Adrenal gland (tissue), 12 donors: ENCODE measurements around the gene SMURF2. TPM values are rescaled to one million over a fixed set of nuclear protein-coding genes. Genes with fewer than 3 reads are reported as not detected.

Experiments
- DNase-seq, 7 donors: peaks; one replicate each; pipeline ENCODE4 v3.0.0-alpha.2; 2019 to 2020
- H3K27ac ChIP-seq, 5 donors: fragments of 200-600 bp; sonication (generic) in 4 of 5; 1 replicate in 3 of 5; 2 replicates in 2 of 5; pipeline versions ENCODE4 v1.5.1 to v1.8.0; 2016 to 2020; ENCODE audit warnings: mild to moderate bottlenecking in 1 of 5
- H3K27me3 ChIP-seq: fragments of 200-600 bp; 2 replicates; pipeline ENCODE4 v1.8.0; 2021
- H3K36me3 ChIP-seq, 2 donors: fragments of 200-600 bp; replicated peaks in 1 of 2; 1 replicate in 1 of 2; 2 replicates in 1 of 2; pipeline versions ENCODE4 v1.5.1 to v1.8.0; 2018 to 2022
- H3K4me1 ChIP-seq, 2 donors: fragments of 200-600 bp; replicated peaks in 1 of 2; 1 replicate in 1 of 2; 2 replicates in 1 of 2; pipeline versions ENCODE4 v1.5.1 to v1.8.0; 2018 to 2021
- H3K4me3 ChIP-seq, 4 donors: fragments of 200-600 bp; sonication (generic) in 3 of 4; one replicate each; pipeline ENCODE4 v1.5.1; 2016 to 2018
- H3K9me3 ChIP-seq, 3 donors: fragments of 200-600 bp; sonication (generic) in 1 of 3; replicated peaks in 1 of 3; 1 replicate in 2 of 3; 2 replicates in 1 of 3; pipeline versions ENCODE4 v1.5.1 to v1.8.0; 2016 to 2021
- POLR2A ChIP-seq, 2 donors: fragments of 450-650 bp; IDR thresholded peaks; one replicate each; pipeline ENCODE4 v1.6.1; 2017; ENCODE audit warnings: antibody characterized with exemption in 2 of 2, mild to moderate bottlenecking in 2 of 2, moderate library complexity in 1 of 2
- WGBS, 4 donors: extraction: QIAGEN DNeasy Blood & Tissue Kit in 2 of 4; methylation state at CpG; one replicate each; pipeline versions ENCODE4 v1.1.5 to v1.1.7; 2013 to 2017; 5-methylcytosine and 5-hydroxymethylcytosine counted together
- intact Hi-C, 2 donors: fragments of 100-400 bp; cut with DNase I; formaldehyde crosslinking; loops; one replicate each; pipeline versions ENCODE4 v1.14.1 to v1.15.0; 2022 to 2023
- polyA plus RNA-seq, 3 donors: library from polyadenylated mRNA; stranded (reverse); fragments of 200-250 nt in 2 of 3; fragments of 350-450 nt in 1 of 3; fragmentation: Illumina TruSeq in 1 of 3; extraction: RNeasy Lipid Tissue Mini Kit (QIAGEN cat#74804) in 1 of 3; gene quantifications; one replicate each; pipeline ENCODE4 v1.2.3, GENCODE V29; 2013 to 2014
- total RNA-seq, 9 donors: library from RNA; depleted of rRNA in 4 of 9; stranded (reverse); fragments of >200 nt in 4 of 9; fragments of 120-200 nt in 1 of 9; fragmentation: NEBNext Ultra II Directional in 1 of 9; extraction: Animal tissue kit (Norgen Biotek cat#: 25700) in 1 of 9; gene quantifications; one replicate each; pipeline versions ENCODE4 v1.1.0 to v1.2.4, GENCODE V29; 2013 to 2023
- TF ChIP-seq, protein P1 (sequence below), 6 experiments: fragments of 450-650 bp in 4 of 6; fragments of 200-600 bp in 2 of 6; sonication (generic) in 1 of 6; IDR thresholded peaks; 1 replicate in 5 of 6; 2 replicates in 1 of 6; pipeline versions ENCODE4 v1.5.1 to v1.8.0; 2016 to 2021; ENCODE audit warnings: antibody characterized with exemption in 6 of 6, mild to moderate bottlenecking in 2 of 6, moderate library complexity in 1 of 6
- donor health status: healthy with polysubstance abuse.
- donor health status: Bipolar disorder and iron deficiency.
- donor health status: DM: yes; HTN: yes; CAD: no.
- donor health status: DM: no; HTN: no; CAD: no.
- donor health status: DM: no; HTN: no; CAD: no.
- donor health status: DM: yes; HTN: yes; CAD: no.

SMURF2 gene
- total and polyA plus RNA-seq, 12 donors = 7.7 to 36.9 (median 15.0) TPM

DNA sequence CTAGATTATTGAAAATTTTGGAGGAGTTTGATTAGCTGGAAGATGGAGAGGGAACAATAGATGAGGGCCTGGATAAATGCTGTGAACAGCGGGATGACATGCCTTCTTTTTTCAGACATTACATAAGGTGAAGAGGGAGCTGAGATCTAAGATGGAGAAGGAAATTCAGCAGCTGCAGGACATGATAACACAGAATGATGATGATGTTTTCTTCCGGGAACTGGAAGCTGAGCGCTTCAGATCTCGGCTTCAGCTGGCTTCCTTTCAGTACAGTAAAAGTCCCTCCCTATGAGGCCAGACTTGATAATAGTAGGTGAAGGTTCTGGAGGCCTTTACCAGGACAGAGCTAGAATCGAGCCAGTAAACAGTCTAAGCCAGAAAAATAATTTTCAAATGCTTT, 124.6 kb downstream of the SMURF2 start:
- WGBS, 4 donors = 56 to 66% (median 62%) methylated on average over 5 of the region's 5 CpGs
- Histone ChIP-seq H3K4me1 (peaks cover 5 to 7% of the 10 kb centered on the region in 2 donors), H3K4me3 (no peak overlapping the region), H3K36me3 (peaks cover 0 to 62% of the 10 kb centered on the region in 2 donors), H3K9me3 (no peaks in the 10 kb centered on the region), H3K27me3 (no peaks in the 10 kb centered on the region), H3K27ac (peak overlapping the region in 1 of 5 donors; percentile 45)
- TF ChIP-seq, protein P1, sequence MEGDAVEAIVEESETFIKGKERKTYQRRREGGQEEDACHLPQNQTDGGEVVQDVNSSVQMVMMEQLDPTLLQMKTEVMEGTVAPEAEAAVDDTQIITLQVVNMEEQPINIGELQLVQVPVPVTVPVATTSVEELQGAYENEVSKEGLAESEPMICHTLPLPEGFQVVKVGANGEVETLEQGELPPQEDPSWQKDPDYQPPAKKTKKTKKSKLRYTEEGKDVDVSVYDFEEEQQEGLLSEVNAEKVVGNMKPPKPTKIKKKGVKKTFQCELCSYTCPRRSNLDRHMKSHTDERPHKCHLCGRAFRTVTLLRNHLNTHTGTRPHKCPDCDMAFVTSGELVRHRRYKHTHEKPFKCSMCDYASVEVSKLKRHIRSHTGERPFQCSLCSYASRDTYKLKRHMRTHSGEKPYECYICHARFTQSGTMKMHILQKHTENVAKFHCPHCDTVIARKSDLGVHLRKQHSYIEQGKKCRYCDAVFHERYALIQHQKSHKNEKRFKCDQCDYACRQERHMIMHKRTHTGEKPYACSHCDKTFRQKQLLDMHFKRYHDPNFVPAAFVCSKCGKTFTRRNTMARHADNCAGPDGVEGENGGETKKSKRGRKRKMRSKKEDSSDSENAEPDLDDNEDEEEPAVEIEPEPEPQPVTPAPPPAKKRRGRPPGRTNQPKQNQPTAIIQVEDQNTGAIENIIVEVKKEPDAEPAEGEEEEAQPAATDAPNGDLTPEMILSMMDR (IDR thresholded peaks at IDR 0.05) = no peak
- TF ChIP-seq POLR2A (IDR thresholded peaks at IDR 0.05) = no peak
- DNase-seq = no peak
- intact Hi-C loops = no loop called here

DNA sequence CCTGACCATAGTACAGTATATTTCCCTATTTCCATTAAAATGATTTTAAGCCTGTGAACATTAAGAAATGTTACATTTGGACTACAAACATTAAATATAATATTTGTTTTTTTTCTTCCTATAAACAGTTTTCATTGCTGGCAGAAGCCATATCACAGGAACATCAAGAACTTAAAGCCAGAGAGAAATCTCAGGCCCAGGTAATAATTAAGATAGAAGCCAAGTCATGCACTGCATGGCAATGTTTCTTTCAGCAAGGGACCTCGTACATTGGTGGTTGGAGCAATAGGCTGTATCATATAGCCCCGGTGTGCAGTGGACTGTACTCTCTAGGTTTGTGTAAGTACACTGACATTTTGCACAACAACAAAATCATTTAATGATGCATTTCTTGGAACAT, 125.2 kb downstream of the SMURF2 start:
- peaks cover 0 to 67% of the 10 kb centered on the region in 2 donors for H3K36me3 ChIP-seq
- no peak overlapping the region for H3K4me3 ChIP-seq
- no peaks in the 10 kb centered on the region for H3K27me3 ChIP-seq
- peak overlapping the region in 1 of 5 donors; percentile 45 for H3K27ac ChIP-seq
- peaks cover 10 to 13% of the 10 kb centered on the region in 2 donors for H3K4me1 ChIP-seq
- no peak for TF ChIP-seq POLR2A (IDR thresholded peaks at IDR 0.05)
- TF ChIP-seq, protein P1 (IDR thresholded peaks at IDR 0.05) = no peak
- WGBS, 4 donors = 86 to 93% (median 90%) methylated on average over 2 of the region's 2 CpGs
- no peak for DNase-seq
- no peaks in the 10 kb centered on the region for H3K9me3 ChIP-seq
- intact Hi-C loops = no loop called here

DNA sequence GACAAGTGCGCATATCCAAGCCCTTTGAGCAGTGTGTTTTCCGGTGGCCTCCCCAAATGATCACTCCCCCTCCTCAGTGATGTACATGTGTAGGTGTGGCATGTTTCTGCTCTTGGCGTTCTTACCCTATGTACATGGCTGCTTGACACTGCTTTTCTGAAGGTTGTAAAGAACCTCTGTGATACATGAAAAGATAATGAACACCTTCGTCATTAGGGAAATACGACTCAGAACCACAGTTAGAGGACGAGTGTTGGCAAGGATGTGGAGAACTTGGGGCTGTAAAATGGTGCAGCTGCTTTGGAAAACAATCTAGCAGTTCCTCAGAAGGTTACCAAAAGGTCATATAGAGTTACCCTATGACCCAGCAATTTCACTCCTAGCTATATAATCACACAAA, 126.8 kb downstream of the SMURF2 start:
- no peak overlapping the region for H3K27ac ChIP-seq
- WGBS, 4 donors = 73 to 81% (median 76%) methylated on average over 6 of the region's 6 CpGs
- intact Hi-C loops = no loop called here
- no peak overlapping the region for H3K4me3 ChIP-seq
- H3K9me3 ChIP-seq = no peaks in the 10 kb centered on the region
- TF ChIP-seq, protein P1 (IDR thresholded peaks at IDR 0.05) = no peak
- TF ChIP-seq POLR2A (IDR thresholded peaks at IDR 0.05) = no peak
- peaks cover 0 to 81% of the 10 kb centered on the region in 2 donors for H3K36me3 ChIP-seq
- no peaks in the 10 kb centered on the region for H3K27me3 ChIP-seq
- H3K4me1 ChIP-seq = peaks cover 13 to 20% of the 10 kb centered on the region in 2 donors
- DNase-seq = no peak

DNA sequence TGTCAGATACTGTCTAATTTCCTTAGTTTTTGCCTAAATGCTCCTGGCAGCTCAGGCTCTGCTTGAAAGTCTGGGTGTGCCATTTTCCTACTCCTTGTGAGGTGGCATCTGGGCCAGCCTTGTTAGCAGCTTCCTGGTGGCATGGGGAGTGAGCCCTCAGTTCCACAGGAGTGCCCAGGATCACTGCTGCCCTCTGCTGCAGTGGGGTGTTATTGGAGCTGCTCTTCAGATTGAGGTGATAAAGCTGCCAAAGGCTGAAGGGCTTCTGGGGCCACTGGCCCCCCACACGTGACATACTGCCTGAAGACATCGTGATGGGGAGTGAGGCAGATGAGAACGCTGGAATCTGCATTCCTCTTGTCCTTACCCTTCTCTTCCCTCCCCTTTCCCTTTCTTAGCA, 127.9 kb downstream of the SMURF2 start:
- peaks cover 13 to 20% of the 10 kb centered on the region in 2 donors for H3K4me1 ChIP-seq
- H3K27ac ChIP-seq = peak overlapping the region in 1 of 5 donors; percentile 33
- no peak overlapping the region for H3K4me3 ChIP-seq
- 45 to 83% (median 76%) methylated on average over 3 of the region's 3 CpGs for WGBS, 4 donors
- intact Hi-C loops = no loop called here
- peaks cover 0 to 93% of the 10 kb centered on the region in 2 donors for H3K36me3 ChIP-seq
- no peak for DNase-seq
- H3K27me3 ChIP-seq = no peaks in the 10 kb centered on the region
- no peak for TF ChIP-seq POLR2A (IDR thresholded peaks at IDR 0.05)
- TF ChIP-seq, protein P1 (IDR thresholded peaks at IDR 0.05) = no peak
- no peaks in the 10 kb centered on the region for H3K9me3 ChIP-seq
